HG03135 (cell line): ENCODE results near the gene CDC42EP3.
A peak's percentile ranks its signal among the peaks of the same experiment; 100 is the strongest.

ENCODE experiments used
- ATAC-seq: cut with Tn5 transposase; IDR thresholded peaks from one replicate; pipeline ENCODE4 v1.9.1; 2021; ENCODE audit warnings: mild to moderate bottlenecking, moderate library complexity; ENCODE audit not compliant: unreplicated experiment

Gene CDC42EP3, protein sequence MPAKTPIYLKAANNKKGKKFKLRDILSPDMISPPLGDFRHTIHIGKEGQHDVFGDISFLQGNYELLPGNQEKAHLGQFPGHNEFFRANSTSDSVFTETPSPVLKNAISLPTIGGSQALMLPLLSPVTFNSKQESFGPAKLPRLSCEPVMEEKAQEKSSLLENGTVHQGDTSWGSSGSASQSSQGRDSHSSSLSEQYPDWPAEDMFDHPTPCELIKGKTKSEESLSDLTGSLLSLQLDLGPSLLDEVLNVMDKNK

GRCh38 chr2:37671009-37671815 is at the start of gene CDC42EP3:
CDC42EP3 (minus strand) TSS chr2:37671642; CDS start chr2:37646587, 25,055 bp downstream.
- peak; percentile 56 for ATAC-seq

GRCh38 chr2:37721201-37721560 is 49.7 kb upstream of the CDC42EP3 start:
- no peak for ATAC-seq

- ATAC-seq: no peak
Observed at GRCh38 chr2:37720533-37721200, 49.2 kb upstream of the CDC42EP3 start.

DNA sequence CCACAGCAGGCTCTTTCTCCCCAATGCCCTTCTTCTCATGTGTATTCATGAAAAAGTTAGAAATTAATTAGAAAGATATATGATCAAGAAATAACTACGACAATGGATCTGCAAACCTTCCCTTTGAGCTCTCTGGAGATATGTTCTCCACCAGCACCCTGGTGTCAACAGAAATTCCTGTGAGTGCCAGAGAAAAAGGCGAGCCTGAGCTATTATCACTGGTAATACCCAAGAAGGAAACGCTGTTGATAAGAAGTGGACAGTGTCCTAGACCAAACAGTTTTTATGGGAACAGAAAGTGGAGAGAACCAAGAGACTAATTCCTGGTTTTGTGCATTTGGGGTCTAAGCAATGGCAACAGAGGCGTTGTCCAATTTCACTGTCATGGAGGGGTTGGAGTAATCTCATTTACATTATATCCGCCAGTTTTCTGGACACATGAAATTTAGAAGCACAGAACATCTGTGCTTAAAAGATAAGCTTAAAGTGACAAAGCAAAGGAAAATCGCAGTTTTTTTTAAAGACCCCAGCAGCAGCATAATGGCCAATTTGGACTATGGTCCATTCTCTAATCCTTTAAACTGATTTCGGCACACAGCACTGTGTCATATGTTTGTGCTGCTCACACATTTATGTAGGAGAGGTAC is 47.2 kb upstream of the CDC42EP3 start:
- ATAC-seq: no peak

DNA sequence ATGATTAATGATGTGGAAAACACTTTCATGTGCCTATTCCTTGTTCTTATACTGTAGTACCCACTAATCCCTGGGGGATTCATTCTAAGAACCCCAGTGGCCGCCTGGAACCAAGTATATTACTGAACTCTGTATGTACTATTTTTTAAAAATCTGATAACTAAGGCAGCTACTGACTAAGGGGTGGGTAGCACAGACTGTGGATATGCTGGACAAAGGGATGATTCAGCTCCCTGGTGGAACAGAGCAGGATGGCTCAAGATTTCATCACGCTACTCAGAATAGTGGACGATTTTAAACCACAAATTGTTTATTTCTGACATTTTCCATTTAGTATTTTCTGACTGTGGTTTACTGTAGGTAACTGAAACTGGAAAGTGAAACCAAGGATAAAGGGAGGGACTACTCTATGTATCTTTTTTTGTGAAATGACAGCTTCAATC is 41.8 kb upstream of the CDC42EP3 start:
- no peak for ATAC-seq

- ATAC-seq: no peak
Observed at GRCh38 chr2:37711831-37712230, 40.4 kb upstream of the CDC42EP3 start.

DNA sequence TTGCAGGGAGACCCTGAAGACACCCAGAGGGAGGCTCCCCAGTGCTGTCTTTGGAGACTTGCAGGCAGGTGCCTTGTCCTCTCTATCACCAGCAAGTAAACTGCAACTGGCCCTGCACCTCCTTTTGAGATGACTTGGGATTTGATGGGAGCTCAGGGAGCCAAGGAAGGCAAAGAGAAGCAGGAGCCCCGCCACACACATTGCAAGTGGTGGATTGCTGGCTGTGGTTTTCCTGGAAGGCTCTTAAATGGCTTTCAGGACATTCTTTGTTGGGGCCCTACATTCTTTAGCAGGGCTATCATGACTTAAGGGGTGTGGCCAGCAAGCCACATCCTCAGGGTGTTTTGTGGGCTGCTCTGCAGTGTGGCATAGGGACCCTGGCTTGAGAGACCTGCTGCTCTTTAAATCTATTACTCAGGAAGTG is 39.9 kb upstream of the CDC42EP3 start:
- ATAC-seq: peak; percentile 48

- ATAC-seq: no peak
Observed at GRCh38 chr2:37709111-37709510, 37.7 kb upstream of the CDC42EP3 start.

GRCh38 chr2:37708146-37708545 is 36.7 kb upstream of the CDC42EP3 start:
- ATAC-seq: no peak

DNA sequence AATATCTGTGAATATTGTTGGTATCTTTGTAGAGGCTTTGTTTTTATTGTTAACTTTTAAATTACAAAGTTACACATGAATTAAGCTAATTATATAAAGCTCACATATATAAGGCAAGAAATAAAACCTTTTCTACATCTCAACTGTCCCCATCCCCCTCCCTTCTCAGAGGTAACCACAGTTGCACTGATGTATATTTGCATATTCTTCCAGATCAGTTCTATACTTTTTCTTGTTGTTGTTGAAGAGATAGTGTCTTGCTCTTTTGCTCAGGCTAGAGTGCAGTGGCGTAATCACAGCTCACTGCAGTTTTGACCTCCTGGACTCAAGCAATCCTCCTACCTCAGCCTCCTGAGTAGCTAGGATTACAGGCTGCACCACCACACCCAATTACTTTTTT is 36.0 kb upstream of the CDC42EP3 start:
- no peak for ATAC-seq

DNA sequence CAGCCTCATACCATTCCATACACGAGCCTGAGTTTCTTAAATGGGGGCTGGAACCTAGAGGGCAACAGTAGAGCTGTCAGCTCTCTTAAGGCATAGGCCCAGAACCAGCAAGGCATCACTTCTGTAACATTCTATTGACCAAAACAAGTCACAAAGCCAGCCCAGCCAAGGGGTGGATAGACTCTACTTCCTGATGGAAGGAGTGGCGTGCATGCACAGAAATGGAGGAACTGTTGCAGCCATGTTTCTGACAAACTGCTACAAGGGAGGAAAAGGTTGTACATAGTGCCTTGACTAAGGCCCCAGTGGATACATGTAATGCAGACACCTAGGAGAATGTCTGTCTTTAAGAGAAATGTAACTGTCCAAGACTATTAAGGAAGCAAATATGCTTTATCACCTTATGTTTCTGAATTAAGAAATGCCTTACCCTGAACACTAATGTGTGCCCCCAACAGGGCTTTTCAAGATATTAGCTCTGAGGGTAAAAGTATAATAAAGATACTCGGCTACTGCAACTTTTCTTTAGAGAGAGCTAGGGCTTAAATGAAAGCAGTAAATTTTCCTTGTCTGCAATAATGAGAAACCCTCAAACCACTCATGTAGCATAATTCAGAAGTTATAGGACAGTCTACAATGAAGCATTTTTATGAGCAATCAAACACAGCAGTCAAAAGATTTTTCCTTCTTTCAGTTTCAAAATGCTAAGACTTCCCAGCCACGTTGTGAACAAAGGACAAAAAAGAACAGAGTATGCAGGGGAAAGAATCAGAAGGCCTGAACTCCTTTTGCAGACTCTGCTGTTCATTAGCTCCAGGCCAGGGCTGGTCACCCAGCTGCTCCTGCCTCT is 35.1 kb upstream of the CDC42EP3 start:
- ATAC-seq: no peak

GRCh38 chr2:37705191-37705590 is 33.7 kb upstream of the CDC42EP3 start:
- ATAC-seq: no peak

DNA sequence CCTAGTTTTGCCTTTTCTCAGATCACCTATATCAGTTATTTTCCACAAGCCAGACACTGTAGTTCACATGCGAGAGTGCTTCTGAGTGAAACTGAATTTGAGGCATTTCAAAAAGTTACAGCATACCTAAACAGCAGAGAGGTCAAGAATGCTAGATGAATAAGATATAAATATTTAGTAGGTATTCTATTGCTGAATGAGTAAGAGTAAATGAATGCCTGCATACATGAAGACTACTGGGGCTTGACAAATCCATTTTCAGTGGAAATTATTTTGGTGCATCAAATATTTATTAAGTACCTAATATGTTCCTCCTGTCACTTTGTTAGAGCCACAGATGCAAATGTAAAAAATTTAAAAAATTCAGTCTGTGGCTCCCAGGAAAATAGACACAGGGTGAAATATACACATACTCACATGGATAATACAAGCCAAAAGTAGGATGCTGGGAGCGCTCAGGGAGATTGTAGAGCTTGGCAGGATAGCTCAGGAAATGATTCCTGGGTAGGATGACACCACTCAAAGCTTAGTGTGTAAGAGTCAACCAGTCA is 27.6 kb upstream of the CDC42EP3 start:
- ATAC-seq: no peak

DNA sequence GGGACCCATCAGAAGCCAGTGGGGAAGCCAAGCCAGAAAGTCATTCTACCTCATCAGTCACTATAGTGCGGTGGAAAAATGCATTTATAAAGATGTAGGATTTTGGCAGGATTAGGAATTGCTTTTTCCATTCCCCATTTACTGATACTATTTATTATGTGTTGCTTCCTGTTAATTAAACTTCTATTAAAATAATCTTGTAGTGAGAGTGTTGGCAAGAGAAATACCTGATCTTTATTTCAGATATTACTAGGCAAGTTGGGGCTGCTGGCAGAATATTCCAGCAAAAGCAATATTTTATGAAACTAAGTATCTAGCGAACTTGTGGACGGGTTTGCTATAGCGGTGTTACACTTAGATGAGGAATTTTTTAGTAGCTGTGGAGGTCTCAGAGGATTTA is 23.9 kb upstream of the CDC42EP3 start:
- no peak for ATAC-seq

GRCh38 chr2:37692711-37693110 is 21.3 kb upstream of the CDC42EP3 start:
- no peak for ATAC-seq

GRCh38 chr2:37689751-37690150 is 18.3 kb upstream of the CDC42EP3 start:
- ATAC-seq: no peak

- no peak for ATAC-seq
Observed at GRCh38 chr2:37688771-37689468, 17.5 kb upstream of the CDC42EP3 start.

DNA sequence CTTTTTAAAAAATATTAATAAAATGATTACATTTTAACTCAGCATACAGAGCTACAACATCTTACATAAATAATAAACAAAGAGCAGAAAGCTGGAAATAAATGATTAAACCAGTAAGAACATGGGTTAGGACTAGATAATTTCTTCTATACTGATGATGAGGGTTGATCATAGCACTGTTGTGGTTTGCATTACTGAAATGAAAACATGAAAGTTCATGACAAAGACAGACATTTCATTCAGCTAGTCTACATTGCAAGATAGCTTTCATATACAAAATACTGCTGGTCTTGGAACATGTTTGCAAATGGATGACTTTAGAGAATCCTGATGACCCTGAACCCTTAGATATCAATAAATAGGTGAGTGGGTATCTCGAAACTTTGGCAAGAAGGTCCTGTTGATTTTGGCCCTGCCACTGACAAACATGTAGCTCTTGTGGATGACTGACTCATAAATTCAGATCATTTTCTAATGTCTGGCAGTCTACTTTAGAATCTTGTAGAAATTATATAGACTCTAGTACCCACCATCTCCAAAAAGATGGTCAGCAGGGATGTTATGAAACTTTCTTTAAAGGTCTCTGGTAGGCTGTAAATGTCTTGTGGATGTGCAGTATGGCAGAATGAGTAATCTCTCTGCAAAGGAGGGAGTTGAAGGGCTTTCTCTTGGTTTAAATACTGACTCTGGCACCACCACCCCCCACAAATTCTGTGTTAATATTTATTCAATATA is 15.5 kb upstream of the CDC42EP3 start:
- no peak for ATAC-seq

DNA sequence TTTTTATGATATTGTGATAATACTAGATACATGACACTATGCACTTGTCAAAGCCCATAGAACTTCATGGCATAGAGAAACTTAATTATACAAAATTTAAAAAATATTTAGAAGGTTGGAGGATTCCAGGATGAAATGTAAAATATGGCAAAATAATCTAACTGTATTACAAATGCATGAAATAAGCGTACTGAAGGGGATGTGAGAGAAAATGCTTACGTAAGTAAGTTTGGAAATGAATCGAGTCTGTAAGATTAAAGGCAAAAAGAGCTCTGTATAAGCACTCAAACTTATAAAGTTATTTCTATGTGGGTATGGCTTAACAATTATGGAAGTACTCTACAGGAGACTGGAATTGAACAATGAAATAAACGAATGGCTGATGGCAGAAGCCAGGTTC is 13.4 kb upstream of the CDC42EP3 start:
- ATAC-seq: no peak
